Measurements from ENCODE around the gene STRN3. TPM values are rescaled to one million over a fixed set of nuclear protein-coding genes. Genes with fewer than 3 reads are reported as not detected.
A peak's percentile ranks its signal among the peaks of the same experiment; 100 is the strongest.
"Not testable (repeated sequence)": the region's sequence is repeated elsewhere in the genome, so short reads cannot be mapped to it uniquely, and the experiment has no call there.

Gene STRN3
- total RNA-seq, 6 donors from 2014 or later, result 21.9 to 61.4 (median 29.4) TPM

- H3K27ac ChIP-seq, result no peak overlapping the region
- H3K27me3 ChIP-seq, result no peaks in the 10 kb centered on the region
- H3K4me1 ChIP-seq, result peaks cover 0 to 14% (median 8%) of the 10 kb centered on the region in 4 donors
- no peaks in the 10 kb centered on the region for H3K36me3 ChIP-seq
- ATAC-seq (ENCODE audit: low FRiP score in 2 of 2) (no peak), DNase-seq (no peak)
- WGBS, 2 donors, result 70 to 81% methylated on average over 3 of the region's 3 CpGs
- TF ChIP-seq POLR2A (IDR thresholded peaks at IDR 0.05), result no peak
- TF ChIP-seq EP300 (IDR thresholded peaks at IDR 0.05), result no peak
- no peak for TF ChIP-seq CTCF (IDR thresholded peaks at IDR 0.05)
- TF ChIP-seq POLR2AphosphoS5 (IDR thresholded peaks at IDR 0.05), result no peak
- no peaks in the 10 kb centered on the region for H3K9me3 ChIP-seq
- H3K4me3 ChIP-seq, result no peak overlapping the region
These were observed 45.2 kb downstream of the STRN3 start for GRCh38 chr14:30980980-30981379.

- H3K4me1 ChIP-seq, result peaks cover 0 to 18% (median 11%) of the 10 kb centered on the region in 4 donors
- H3K9me3 ChIP-seq, H3K4me3 ChIP-seq, DNase-seq, H3K27me3 ChIP-seq, H3K36me3 ChIP-seq, H3K27ac ChIP-seq: not testable (repeated sequence)
- 66% methylated on average over 13 of the region's 13 CpGs for WGBS, 2 donors
- peak; percentile 25 to 67 (median 54) for TF ChIP-seq CTCF (IDR thresholded peaks at IDR 0.05)
- ATAC-seq (ENCODE audit: low FRiP score in 2 of 2), result peak; percentile 79 to 90
These were observed 46.0 kb downstream of the STRN3 start for GRCh38 chr14:30980106-30980704.

- no peak for TF ChIP-seq POLR2AphosphoS5 (IDR thresholded peaks at IDR 0.05)
- TF ChIP-seq CTCF (IDR thresholded peaks at IDR 0.05), result no peak
- no peak for TF ChIP-seq POLR2A (IDR thresholded peaks at IDR 0.05)
- TF ChIP-seq EP300 (IDR thresholded peaks at IDR 0.05), result no peak
These were observed 48.4 kb downstream of the STRN3 start for GRCh38 chr14:30977752-30978151.

GRCh38 chr14:30974628-30975027, 51.6 kb downstream of the STRN3 start:
- WGBS, 2 donors, result 76 to 78% methylated on average over 4 of the region's 4 CpGs
- no peaks in the 10 kb centered on the region for H3K9me3 ChIP-seq
- no peak for DNase-seq
- TF ChIP-seq POLR2A (IDR thresholded peaks at IDR 0.05) (no peak), EP300 (IDR thresholded peaks at IDR 0.05) (no peak)
- peaks cover 8 to 35% (median 23%) of the 10 kb centered on the region in 4 donors for H3K4me1 ChIP-seq
- H3K27ac ChIP-seq, result no peak overlapping the region
- H3K27me3 ChIP-seq, result no peaks in the 10 kb centered on the region
- no peaks in the 10 kb centered on the region for H3K36me3 ChIP-seq
- no peak for ATAC-seq (ENCODE audit: low FRiP score in 2 of 2)
- no peak overlapping the region for H3K4me3 ChIP-seq

More at GRCh38 chr14:30977752-30978151, 48.4 kb downstream of the STRN3 start:
- no peaks in the 10 kb centered on the region for H3K27me3 ChIP-seq
- H3K4me1 ChIP-seq, result peaks cover 8 to 42% (median 23%) of the 10 kb centered on the region in 4 donors
- no peaks in the 10 kb centered on the region for H3K36me3 ChIP-seq
- ATAC-seq (ENCODE audit: low FRiP score in 2 of 2) (no peak), DNase-seq (no peak)
- H3K4me3 ChIP-seq, result no peak overlapping the region
- no peak overlapping the region for H3K27ac ChIP-seq
- no peaks in the 10 kb centered on the region for H3K9me3 ChIP-seq
- 66 to 79% methylated on average over 2 of the region's 2 CpGs for WGBS, 2 donors

GRCh38 chr14:30972882-30973582, 53.1 kb downstream of the STRN3 start:
- no peaks in the 10 kb centered on the region for H3K9me3 ChIP-seq
- H3K27ac ChIP-seq, result no peak overlapping the region
- peaks cover 8 to 35% (median 23%) of the 10 kb centered on the region in 4 donors for H3K4me1 ChIP-seq
- no peak overlapping the region for H3K4me3 ChIP-seq
- H3K27me3 ChIP-seq, result no peaks in the 10 kb centered on the region
- H3K36me3 ChIP-seq, result no peaks in the 10 kb centered on the region
- DNase-seq (no peak), ATAC-seq (ENCODE audit: low FRiP score in 2 of 2) (no peak)
- TF ChIP-seq EP300 (IDR thresholded peaks at IDR 0.05) (no peak), CTCF (IDR thresholded peaks at IDR 0.05) (no peak), POLR2AphosphoS5 (IDR thresholded peaks at IDR 0.05) (no peak), POLR2A (IDR thresholded peaks at IDR 0.05) (no peak)
- 91 to 96% methylated on average over 6 to 7 of the region's 7 CpGs for WGBS, 2 donors

GRCh38 chr14:30972036-30972732, 54.0 kb downstream of the STRN3 start:
- WGBS, 2 donors, result 93 to 95% methylated on average over 11 of the region's 11 CpGs
- peaks cover 8 to 35% (median 23%) of the 10 kb centered on the region in 4 donors for H3K4me1 ChIP-seq
- H3K4me3 ChIP-seq; DNase-seq; H3K36me3 ChIP-seq; H3K27me3 ChIP-seq; H3K9me3 ChIP-seq; ATAC-seq (ENCODE audit: low FRiP score in 2 of 2); H3K27ac ChIP-seq: not testable (repeated sequence)
